CD4-positive, alpha-beta T cell treated with Interleukin-15 for 1 hour (primary cell): ENCODE data around the gene LDLRAD4.

Experiments used
- DNase-seq: peaks from one replicate; pipeline ENCODE4 v3.0.0-alpha.2; 2020

The LDLRAD4 gene

DNA sequence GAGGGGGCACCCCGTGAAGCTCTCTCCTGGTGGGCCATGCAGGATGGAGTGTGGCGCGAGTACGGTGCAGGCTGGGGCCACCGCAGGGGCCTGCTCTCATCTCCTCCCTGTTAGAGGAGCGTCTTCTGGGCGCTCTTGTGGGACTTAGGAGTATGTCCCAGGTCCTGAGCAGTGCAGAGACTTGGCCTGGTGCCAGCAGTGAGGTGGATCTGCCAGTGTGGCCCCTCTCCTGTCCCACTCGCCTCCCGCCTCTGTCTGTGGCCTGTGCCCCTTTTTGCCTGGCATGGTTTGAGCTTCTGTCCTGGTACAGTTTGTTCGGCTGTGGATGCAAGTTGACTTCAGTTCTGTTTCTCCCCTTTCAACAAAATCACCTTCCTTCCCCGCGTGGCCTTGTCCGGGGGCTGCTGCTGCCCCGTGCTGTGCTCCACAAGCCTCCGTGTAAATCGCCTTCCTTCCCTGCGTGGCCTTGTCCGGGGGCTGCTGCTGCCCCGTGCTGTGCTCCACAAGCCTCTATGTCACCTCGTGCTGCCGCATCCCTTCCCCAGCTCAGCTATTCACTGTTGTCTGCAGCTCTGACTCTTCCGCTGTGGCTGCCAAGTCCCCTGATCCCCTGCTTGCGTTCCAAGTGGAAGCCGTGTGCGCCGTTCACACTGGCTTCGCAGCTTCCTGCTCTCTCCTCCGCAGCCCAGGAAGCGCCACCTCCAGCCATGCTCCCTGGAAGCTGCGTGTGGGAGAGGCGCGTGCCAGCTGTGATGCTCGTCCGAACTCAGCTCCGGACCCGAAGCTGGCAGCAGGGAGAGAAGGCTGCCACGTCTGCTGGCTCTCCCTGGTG, 13.7 kb downstream of the LDLRAD4 start:
- DNase-seq: no peak

DNA sequence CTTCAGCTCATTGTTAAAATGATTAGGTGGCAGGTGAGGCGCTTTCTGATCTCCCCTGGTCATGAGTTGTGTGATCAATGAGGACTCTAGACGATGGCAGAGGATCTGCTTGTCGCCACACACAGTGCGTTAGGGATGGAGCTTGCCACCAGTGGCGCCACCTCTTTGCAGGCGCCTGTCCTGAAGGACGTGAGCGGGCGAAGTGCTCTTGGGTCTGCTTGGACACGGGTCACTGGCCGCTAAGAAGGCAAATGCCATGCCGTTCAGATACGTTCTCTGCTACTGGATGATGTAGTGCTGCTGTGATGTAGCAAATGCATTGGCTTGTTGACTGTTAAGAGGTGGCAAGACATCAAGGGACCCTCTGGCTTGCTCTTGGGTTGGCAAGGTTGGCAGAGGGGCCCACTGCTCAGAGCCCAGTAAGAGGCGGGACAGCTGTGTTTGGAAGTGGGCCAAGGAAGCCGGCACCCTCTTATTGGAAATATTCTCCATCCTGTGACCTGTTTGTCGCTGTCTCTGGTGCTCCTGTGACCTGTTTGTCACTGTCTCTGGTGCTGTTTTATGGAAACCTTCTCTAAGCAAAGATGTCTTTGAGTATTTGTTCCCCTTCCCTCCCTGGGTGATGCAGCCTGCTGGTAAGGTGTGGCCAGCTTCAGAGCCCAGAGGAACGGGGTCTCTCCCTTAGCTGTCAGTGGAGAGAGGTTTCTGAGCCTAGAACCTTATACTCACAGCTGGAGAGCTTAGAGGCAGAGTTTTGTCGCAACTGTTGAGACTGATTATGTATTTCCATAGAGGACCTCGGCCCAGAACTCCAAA, 14.6 kb downstream of the LDLRAD4 start:
- DNase-seq: no peak

GRCh38 chr18:13233787-13234783, 15.5 kb downstream of the LDLRAD4 start:
- no peak for DNase-seq

DNA sequence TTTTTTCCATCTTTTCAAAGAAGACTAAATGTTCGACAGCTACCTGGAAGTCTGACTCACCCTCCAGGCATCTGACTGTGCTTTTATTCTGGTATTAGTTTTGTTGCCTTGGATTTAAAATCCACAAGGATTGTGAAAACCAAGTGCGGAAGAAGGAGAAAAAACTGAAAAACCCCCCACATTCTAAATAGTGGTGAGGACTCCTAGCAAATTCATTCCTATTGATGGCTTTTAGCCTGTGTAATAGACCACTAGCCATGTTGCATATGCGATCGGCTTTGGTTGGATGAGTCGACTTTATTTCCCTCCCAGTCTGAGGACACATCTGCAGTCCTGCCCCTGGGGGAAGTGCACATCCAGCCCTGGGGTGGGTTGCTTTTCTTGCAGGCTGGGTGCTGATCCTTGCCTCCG, 16.9 kb downstream of the LDLRAD4 start:
- no peak for DNase-seq

- no peak for DNase-seq
Measured at GRCh38 chr18:13235981-13236380, 17.4 kb downstream of the LDLRAD4 start.

DNA sequence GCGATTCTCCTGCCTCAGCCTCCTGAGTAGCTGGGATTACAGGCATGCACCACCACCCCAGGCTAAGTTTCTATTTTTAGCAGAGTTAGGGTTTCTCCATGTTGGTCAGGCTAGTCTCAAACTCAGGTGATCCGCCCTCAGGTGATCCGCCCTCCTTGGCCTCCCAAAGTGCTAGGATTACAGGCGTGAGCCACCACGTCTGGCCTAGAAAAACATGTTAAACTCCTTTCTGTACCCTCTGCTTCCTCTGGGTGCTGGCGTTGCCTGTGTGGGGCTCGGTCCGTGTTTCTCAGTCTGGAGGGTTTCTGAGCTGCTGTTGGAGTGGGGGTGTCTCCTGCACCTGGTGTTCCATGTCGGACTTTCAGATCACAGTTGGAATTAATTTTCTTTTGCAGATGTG, 17.9 kb downstream of the LDLRAD4 start:
- DNase-seq: no peak

DNA sequence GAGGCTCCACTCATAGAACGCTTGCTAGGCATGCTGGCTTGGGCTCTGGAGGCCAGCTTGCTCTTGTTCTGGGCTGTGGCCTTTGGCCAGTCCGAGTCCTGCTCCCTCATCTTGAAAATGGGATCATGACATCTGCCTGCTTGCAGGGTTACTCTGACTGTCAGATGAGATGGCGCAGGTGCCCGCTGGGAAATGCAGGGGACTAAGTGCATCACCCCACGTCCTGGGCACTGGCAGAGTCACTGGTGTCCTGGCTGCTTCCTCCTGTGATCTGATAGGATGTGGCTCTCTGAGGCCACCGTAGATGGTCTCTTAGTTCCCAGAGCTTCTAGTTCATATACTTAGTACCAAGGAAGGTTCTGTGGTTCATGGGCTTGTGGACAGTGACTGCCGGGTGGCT, 18.5 kb downstream of the LDLRAD4 start:
- DNase-seq: no peak

- no peak for DNase-seq
Measured at GRCh38 chr18:13237641-13238040, 19.1 kb downstream of the LDLRAD4 start.

DNA sequence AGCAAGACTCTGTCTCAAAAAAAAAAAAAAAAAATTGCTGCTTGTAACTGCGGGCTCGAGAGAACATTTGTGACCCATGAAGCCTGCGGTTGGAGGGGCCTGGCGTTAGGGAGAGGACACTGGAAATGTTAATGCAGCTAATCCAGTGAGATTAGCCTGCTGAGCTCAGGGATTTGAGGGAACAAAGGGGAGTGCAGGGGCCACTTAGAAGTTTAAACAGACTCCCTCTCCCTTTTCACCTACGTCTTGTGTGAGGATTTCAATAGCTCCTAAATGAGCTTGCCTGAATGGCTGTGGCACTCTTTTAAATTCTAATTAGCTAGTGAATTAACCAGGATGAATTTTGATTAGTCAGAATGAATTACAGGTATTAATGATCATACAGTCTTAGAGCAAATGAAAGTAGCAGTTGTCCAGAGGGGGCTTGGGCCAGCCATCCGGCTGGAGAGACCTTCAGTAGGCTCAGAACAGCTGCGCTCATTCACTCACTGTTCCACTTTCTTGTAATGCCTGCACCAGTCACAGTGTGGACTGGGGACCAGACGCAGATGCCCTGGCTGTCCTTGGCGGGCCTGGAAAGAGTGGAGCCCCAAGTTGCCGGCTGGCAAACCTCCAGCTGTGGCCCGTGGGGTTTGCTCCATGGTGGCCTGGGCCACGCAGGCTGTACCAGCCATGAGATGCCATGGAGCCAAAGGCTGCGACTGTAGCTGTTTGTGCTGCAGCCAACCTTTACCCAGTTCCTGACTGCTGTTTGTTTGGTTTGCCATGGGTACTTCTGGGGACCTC, 20.8 kb downstream of the LDLRAD4 start:
- DNase-seq: no peak

DNA sequence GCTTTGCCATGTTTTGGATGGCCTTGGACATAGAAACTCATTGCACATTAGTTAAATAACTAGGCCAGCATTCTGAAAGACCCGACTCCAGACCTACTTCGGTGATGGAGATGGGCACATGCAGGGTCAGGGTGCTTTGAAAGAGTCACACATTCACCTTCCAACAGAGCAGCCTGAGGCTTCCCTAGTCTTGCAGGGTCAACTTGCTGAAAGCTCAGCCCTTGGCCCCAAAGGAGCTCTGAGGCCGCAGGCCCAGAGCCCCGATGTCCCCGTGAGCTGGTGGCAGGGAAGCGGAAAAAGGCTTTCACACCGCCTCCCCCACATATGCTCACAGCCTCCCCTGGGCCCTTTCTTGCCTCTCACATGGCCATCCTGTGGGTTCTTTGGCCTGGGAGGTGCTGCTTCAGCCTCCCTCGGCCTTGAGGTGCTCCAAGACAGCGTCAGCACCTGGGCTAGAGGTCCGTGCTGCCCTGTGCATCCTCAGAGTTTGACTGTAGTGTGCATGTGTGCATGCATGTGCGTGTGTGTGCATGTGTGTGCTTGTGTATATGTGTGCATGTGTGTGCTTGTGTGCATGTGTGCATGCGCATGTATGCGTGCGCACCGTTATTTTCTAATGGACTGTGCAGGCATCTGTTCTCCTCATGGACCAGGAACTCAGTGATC, 21.6 kb downstream of the LDLRAD4 start:
- DNase-seq: no peak

GRCh38 chr18:13241083-13241892, 22.7 kb downstream of the LDLRAD4 start:
- no peak for DNase-seq

GRCh38 chr18:13241893-13242175, 23.3 kb downstream of the LDLRAD4 start:
- DNase-seq: no peak

- DNase-seq: no peak
Measured at GRCh38 chr18:13242797-13243196, 24.2 kb downstream of the LDLRAD4 start.

DNA sequence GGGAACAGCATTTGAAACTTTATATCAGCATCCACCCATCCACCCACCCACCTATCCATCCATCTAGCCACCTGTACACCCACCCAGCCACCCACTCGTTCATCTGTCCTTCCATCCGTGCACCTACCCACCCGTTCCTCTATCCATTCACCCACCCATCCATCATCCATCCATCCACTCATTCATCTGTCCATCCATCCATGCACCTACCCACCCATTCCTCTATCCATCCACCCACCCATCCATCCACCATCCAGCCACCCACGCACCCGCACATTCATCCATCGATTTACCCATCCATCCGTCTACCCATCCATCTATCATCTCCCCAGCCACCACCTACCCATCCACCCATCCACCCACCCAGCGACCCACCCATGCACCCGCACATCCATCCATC, 24.8 kb downstream of the LDLRAD4 start:
- DNase-seq: no peak

DNA sequence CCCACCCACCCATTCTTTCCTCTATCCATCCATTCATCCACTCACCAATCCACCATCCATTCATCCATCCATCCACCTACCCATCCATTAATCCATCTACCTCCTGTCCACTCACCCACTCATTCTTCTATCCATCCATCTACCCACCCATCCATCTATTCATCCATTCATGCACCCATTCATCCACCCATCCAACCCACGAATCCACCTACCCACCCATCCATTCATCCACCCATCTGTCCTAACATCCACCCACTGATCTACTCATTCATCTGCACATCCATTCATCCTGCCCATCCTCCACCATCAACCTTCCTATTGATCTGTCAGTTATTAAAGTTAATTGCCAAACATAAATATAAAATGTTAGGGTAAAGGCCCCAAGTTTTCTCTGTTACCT, 25.6 kb downstream of the LDLRAD4 start:
- no peak for DNase-seq

DNA sequence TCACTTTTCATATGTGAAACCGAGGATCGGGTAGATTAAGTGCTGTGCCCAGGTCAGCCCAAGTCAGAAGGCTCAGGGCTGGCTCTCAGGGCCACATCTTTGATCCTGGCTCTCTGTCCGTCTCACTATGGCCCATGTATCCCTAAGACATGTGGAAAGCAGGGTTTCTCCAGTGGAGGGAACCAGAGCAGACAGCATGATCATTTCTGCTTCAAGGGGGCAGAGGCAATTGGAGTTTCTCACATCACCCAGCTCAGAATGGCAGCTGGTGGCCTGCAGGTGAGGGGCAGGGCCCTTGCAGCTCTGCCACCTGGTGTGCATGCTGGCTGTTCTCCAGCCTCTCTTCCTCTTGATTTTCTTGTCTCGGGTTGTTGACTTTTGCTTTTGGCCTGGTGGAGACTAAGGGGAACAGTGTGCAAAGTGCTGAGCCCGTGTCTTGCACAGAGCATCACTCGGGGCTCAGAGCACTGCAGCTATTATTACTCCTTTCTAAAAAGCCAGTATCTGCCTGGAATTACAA, 27.0 kb downstream of the LDLRAD4 start:
- no peak for DNase-seq

DNA sequence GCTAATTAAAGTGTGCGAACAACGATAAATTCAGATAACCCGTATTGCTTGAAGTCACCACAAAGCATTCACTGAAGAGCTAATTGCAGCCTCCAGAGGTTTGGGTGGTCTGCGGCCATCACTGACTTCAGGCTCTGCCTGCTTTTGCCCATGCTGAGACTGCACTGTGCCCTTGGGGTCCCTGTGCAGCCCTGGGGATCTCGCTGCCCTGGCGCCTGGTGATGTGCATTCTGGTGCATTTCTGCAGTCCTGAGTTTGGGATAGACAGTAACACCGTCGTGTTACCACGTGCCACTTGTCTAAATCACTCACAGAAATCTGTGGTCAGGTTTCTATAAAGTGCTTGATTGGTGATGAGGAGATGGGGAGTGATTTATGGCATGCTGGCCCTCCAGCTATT, 27.6 kb downstream of the LDLRAD4 start:
- no peak for DNase-seq

DNA sequence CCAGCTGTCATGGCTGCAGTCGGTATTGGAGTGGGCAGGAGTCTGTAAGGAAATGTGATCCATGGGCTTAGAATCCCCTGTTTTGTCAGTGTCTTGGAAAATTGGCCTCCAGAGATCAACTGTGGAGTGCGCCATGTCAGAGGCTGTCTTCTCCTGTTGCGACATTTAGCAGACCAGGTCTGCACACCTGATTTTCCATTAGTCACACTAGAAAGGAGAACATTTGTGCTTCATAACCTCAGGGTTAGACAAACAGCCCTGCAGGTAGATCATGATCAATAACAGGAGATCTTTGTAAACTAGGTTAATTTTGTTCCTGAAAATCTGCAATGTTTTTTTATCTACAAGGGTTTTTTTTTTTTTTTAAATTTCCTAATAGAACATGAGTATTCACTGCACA, 28.0 kb downstream of the LDLRAD4 start:
- no peak for DNase-seq

GRCh38 chr18:13247506-13247905, 28.9 kb downstream of the LDLRAD4 start:
- no peak for DNase-seq

GRCh38 chr18:13252686-13253410, 34.3 kb downstream of the LDLRAD4 start:
- no peak for DNase-seq
